HL-60 (cell line): ENCODE data around the gene GMDS.

Source experiments
- GABPA ChIP-seq: IDR thresholded peaks from 2 replicates; pipeline ENCODE4 v1.6.1; 2012; ENCODE audit warnings: low read depth
- POLR2AphosphoS5 ChIP-seq: IDR thresholded peaks from 2 replicates; pipeline ENCODE4 v1.6.1; 2012; ENCODE audit warnings: low read depth
- TF ChIP-seq, protein P1 (sequence below): IDR thresholded peaks from one replicate; pipeline ENCODE4 v1.5.1; 2011; ENCODE audit warnings: low read length, control low read depth, inconsistent platforms; ENCODE audit not compliant: insufficient read depth
- TF ChIP-seq, protein P2 (sequence below): IDR thresholded peaks from 2 replicates; pipeline ENCODE4 v1.6.1; 2012; ENCODE audit warnings: low read depth; ENCODE audit not compliant: insufficient replicate concordance

DNA sequence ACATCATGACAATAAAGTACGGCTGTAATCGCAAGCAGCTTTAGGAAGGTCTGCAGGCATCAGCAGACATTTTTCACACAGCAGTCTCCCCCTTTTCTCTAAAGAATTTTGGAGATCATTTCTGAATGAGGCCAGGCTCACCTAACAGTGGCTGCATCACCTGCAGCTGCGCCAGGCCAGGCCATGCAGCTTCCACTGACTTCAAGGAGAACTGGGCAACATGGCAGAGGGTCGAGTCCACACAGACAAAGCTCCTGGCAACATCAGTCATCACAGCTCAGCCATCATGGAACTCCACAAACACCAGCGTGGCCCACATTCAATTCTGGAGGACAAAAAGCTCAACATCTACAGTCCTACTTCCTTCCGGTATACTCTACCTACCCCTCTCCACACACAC is 653.5 kb downstream of the GMDS start:
- TF ChIP-seq, protein P1, sequence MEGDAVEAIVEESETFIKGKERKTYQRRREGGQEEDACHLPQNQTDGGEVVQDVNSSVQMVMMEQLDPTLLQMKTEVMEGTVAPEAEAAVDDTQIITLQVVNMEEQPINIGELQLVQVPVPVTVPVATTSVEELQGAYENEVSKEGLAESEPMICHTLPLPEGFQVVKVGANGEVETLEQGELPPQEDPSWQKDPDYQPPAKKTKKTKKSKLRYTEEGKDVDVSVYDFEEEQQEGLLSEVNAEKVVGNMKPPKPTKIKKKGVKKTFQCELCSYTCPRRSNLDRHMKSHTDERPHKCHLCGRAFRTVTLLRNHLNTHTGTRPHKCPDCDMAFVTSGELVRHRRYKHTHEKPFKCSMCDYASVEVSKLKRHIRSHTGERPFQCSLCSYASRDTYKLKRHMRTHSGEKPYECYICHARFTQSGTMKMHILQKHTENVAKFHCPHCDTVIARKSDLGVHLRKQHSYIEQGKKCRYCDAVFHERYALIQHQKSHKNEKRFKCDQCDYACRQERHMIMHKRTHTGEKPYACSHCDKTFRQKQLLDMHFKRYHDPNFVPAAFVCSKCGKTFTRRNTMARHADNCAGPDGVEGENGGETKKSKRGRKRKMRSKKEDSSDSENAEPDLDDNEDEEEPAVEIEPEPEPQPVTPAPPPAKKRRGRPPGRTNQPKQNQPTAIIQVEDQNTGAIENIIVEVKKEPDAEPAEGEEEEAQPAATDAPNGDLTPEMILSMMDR, result no peak
- TF ChIP-seq GABPA (no peak), POLR2AphosphoS5 (no peak)
- TF ChIP-seq, protein P2, sequence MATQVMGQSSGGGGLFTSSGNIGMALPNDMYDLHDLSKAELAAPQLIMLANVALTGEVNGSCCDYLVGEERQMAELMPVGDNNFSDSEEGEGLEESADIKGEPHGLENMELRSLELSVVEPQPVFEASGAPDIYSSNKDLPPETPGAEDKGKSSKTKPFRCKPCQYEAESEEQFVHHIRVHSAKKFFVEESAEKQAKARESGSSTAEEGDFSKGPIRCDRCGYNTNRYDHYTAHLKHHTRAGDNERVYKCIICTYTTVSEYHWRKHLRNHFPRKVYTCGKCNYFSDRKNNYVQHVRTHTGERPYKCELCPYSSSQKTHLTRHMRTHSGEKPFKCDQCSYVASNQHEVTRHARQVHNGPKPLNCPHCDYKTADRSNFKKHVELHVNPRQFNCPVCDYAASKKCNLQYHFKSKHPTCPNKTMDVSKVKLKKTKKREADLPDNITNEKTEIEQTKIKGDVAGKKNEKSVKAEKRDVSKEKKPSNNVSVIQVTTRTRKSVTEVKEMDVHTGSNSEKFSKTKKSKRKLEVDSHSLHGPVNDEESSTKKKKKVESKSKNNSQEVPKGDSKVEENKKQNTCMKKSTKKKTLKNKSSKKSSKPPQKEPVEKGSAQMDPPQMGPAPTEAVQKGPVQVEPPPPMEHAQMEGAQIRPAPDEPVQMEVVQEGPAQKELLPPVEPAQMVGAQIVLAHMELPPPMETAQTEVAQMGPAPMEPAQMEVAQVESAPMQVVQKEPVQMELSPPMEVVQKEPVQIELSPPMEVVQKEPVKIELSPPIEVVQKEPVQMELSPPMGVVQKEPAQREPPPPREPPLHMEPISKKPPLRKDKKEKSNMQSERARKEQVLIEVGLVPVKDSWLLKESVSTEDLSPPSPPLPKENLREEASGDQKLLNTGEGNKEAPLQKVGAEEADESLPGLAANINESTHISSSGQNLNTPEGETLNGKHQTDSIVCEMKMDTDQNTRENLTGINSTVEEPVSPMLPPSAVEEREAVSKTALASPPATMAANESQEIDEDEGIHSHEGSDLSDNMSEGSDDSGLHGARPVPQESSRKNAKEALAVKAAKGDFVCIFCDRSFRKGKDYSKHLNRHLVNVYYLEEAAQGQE, result no peak
